Effector memory CD4-positive, alpha-beta T cell (primary cell): ENCODE results near the gene GPC5.

Experiments used
- DNase-seq, 3 donors: peaks; one replicate each; pipeline ENCODE4 v3.0.0-alpha.2; 2020
- H3K27ac ChIP-seq: 2 replicates; pipeline ENCODE4 v1.7.0; 2013; ENCODE audit warnings: mild to moderate bottlenecking, low read length, moderate library complexity; ENCODE audit not compliant: insufficient read depth, poor library complexity, severe bottlenecking
- H3K27me3 ChIP-seq: replicated peaks from 2 replicates; pipeline ENCODE4 v1.7.0; 2013; ENCODE audit warnings: mild to moderate bottlenecking, low read length; ENCODE audit not compliant: insufficient read depth, control insufficient read depth, poor library complexity, severe bottlenecking
- H3K36me3 ChIP-seq: 2 replicates; pipeline ENCODE4 v1.7.0; 2013; ENCODE audit warnings: mild to moderate bottlenecking, low read length, moderate library complexity; ENCODE audit not compliant: control insufficient read depth, insufficient read depth
- H3K4me1 ChIP-seq: 2 replicates; pipeline ENCODE4 v1.7.0; 2013; ENCODE audit warnings: low read length, mild to moderate bottlenecking; ENCODE audit not compliant: control insufficient read depth, insufficient read depth, poor library complexity, severe bottlenecking
- H3K4me3 ChIP-seq: 2 replicates; pipeline ENCODE4 v1.7.0; 2013; ENCODE audit warnings: low read length, low read depth, mild to moderate bottlenecking; ENCODE audit not compliant: insufficient read depth, poor library complexity, severe bottlenecking
- H3K9me3 ChIP-seq: 2 replicates; pipeline ENCODE4 v1.7.0; 2013; ENCODE audit warnings: mild to moderate bottlenecking, low read length, moderate library complexity; ENCODE audit not compliant: control insufficient read depth

Gene GPC5

GRCh38 chr13:92173254-92173653 is 774.8 kb downstream of the GPC5 start:
- H3K4me3 ChIP-seq: no peak overlapping the region
- no peak for DNase-seq
- H3K9me3 ChIP-seq: no peaks in the 10 kb centered on the region
- no peaks in the 10 kb centered on the region for H3K27me3 ChIP-seq
- no peak overlapping the region for H3K27ac ChIP-seq
- no peaks in the 10 kb centered on the region for H3K36me3 ChIP-seq
- no peaks in the 10 kb centered on the region for H3K4me1 ChIP-seq

GRCh38 chr13:92175330-92175729 is 776.9 kb downstream of the GPC5 start:
- Histone ChIP-seq H3K4me3 (no peak overlapping the region), H3K27ac (no peak overlapping the region), H3K9me3 (no peaks in the 10 kb centered on the region), H3K4me1 (no peaks in the 10 kb centered on the region), H3K36me3 (no peaks in the 10 kb centered on the region), H3K27me3 (no peaks in the 10 kb centered on the region)
- no peak for DNase-seq

- DNase-seq: no peak
- Histone ChIP-seq H3K4me1 (no peaks in the 10 kb centered on the region), H3K4me3 (no peak overlapping the region), H3K9me3 (no peaks in the 10 kb centered on the region), H3K36me3 (no peaks in the 10 kb centered on the region), H3K27me3 (no peaks in the 10 kb centered on the region), H3K27ac (no peak overlapping the region)
These were observed 779.5 kb downstream of the GPC5 start for GRCh38 chr13:92177966-92178365.

GRCh38 chr13:92179223-92179622 is 780.8 kb downstream of the GPC5 start:
- H3K27me3 ChIP-seq: no peaks in the 10 kb centered on the region
- H3K27ac ChIP-seq: no peak overlapping the region
- H3K4me3 ChIP-seq: no peak overlapping the region
- no peaks in the 10 kb centered on the region for H3K36me3 ChIP-seq
- H3K4me1 ChIP-seq: no peaks in the 10 kb centered on the region
- no peaks in the 10 kb centered on the region for H3K9me3 ChIP-seq
- DNase-seq: no peak

- H3K9me3 ChIP-seq: no peaks in the 10 kb centered on the region
- no peak for DNase-seq
These were observed 789.1 kb downstream of the GPC5 start for GRCh38 chr13:92187378-92187989.

GRCh38 chr13:92188574-92188973 is 790.2 kb downstream of the GPC5 start:
- no peak for DNase-seq
- no peak overlapping the region for H3K4me3 ChIP-seq
- H3K9me3 ChIP-seq: no peaks in the 10 kb centered on the region
- H3K27ac ChIP-seq: no peak overlapping the region
- no peaks in the 10 kb centered on the region for H3K27me3 ChIP-seq
- no peaks in the 10 kb centered on the region for H3K36me3 ChIP-seq
- no peaks in the 10 kb centered on the region for H3K4me1 ChIP-seq

More at GRCh38 chr13:92187378-92187989, 789.1 kb downstream of the GPC5 start:
- Histone ChIP-seq H3K36me3 (no peaks in the 10 kb centered on the region), H3K4me3 (no peak overlapping the region), H3K27me3 (no peaks in the 10 kb centered on the region), H3K4me1 (no peaks in the 10 kb centered on the region), H3K27ac (no peak overlapping the region)

- Histone ChIP-seq H3K9me3 (no peaks in the 10 kb centered on the region), H3K27ac (no peak overlapping the region), H3K4me1 (no peaks in the 10 kb centered on the region), H3K36me3 (no peaks in the 10 kb centered on the region), H3K27me3 (no peaks in the 10 kb centered on the region), H3K4me3 (no peak overlapping the region)
- DNase-seq: no peak
These were observed 798.3 kb downstream of the GPC5 start for GRCh38 chr13:92196591-92197256.

GRCh38 chr13:92197669-92198068 is 799.2 kb downstream of the GPC5 start:
- Histone ChIP-seq H3K4me1 (no peaks in the 10 kb centered on the region), H3K4me3 (no peak overlapping the region), H3K27me3 (no peaks in the 10 kb centered on the region), H3K27ac (no peak overlapping the region), H3K9me3 (no peaks in the 10 kb centered on the region), H3K36me3 (no peaks in the 10 kb centered on the region)
- DNase-seq: no peak

- H3K27me3 ChIP-seq: no peaks in the 10 kb centered on the region
- no peaks in the 10 kb centered on the region for H3K9me3 ChIP-seq
- H3K4me1 ChIP-seq: no peaks in the 10 kb centered on the region
- no peak overlapping the region for H3K27ac ChIP-seq
- no peaks in the 10 kb centered on the region for H3K36me3 ChIP-seq
- DNase-seq: no peak
- no peak overlapping the region for H3K4me3 ChIP-seq
These were observed 820.2 kb downstream of the GPC5 start for GRCh38 chr13:92218615-92219014.

GRCh38 chr13:92221916-92222315 is 823.5 kb downstream of the GPC5 start:
- DNase-seq: no peak

More at GRCh38 chr13:92221916-92222315, 823.5 kb downstream of the GPC5 start:
- Histone ChIP-seq H3K27ac (no peak overlapping the region), H3K27me3 (no peaks in the 10 kb centered on the region), H3K4me3 (no peak overlapping the region), H3K4me1 (no peaks in the 10 kb centered on the region), H3K36me3 (no peaks in the 10 kb centered on the region), H3K9me3 (no peaks in the 10 kb centered on the region)
